ENCODE data around the gene CD84.

DNA sequence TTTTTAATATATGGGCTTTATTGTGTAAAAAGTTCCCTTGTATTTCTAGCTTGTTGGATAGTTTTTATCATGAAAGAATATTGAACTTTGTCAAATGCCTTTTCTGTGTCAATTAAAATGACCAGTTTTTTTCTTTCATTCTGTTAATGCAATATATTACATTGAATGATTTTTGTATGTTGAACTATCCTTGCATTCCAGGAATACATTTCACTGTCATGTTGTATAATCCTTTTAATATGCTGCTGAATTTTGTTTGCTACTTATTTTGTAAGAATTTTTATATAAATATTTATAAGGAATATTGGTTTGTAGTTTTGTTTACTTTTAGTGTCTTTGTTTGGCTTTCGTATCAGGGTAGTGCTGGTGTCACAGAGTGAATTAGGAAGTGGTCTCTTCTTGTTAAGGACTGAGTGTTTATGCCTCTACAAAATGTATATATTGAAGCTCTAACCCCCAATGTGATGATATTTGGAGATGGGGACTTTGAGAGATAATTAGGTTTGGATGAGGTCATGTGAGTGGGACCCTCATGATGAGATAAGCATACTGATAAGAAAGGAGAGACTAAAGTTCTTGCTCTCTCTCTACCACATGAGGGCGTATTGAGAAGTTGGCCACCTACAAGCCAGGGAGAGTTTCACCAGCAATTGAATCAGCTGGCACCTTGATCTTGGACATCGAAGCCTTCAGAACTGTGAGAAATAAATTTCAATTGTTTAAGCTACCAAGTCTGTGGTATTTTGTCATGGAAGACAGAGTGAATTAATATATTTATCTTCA, 44.3 kb downstream of the CD84 start:
- TF ChIP-seq, protein P1, sequence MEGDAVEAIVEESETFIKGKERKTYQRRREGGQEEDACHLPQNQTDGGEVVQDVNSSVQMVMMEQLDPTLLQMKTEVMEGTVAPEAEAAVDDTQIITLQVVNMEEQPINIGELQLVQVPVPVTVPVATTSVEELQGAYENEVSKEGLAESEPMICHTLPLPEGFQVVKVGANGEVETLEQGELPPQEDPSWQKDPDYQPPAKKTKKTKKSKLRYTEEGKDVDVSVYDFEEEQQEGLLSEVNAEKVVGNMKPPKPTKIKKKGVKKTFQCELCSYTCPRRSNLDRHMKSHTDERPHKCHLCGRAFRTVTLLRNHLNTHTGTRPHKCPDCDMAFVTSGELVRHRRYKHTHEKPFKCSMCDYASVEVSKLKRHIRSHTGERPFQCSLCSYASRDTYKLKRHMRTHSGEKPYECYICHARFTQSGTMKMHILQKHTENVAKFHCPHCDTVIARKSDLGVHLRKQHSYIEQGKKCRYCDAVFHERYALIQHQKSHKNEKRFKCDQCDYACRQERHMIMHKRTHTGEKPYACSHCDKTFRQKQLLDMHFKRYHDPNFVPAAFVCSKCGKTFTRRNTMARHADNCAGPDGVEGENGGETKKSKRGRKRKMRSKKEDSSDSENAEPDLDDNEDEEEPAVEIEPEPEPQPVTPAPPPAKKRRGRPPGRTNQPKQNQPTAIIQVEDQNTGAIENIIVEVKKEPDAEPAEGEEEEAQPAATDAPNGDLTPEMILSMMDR (IDR thresholded peaks at IDR 0.05), result no peak
- no peak for TF ChIP-seq POLR2A (IDR thresholded peaks at IDR 0.05)
